GM23338 (cell line): ENCODE data around the gene ARHGAP10. TPM values are rescaled to one million over a fixed set of nuclear protein-coding genes. Genes with fewer than 3 reads are reported as not detected.
A peak's percentile ranks its signal among the peaks of the same experiment; 100 is the strongest.

Experiments
- ATAC-seq: fragments of 200-7000 bp; cut with Tn5 transposase; 3 replicates; pipeline ENCODE4 v1.9.1; 2020
- DNase-seq: peaks from one replicate; pipeline ENCODE4 v3.0.0-alpha.2; 2015; ENCODE audit warnings: low spot score
- H2AFZ ChIP-seq: fragments of 200-600 bp; sonication (generic); 2 replicates; pipeline ENCODE4 v1.8.0; 2016; ENCODE audit warnings: antibody characterized with exemption, mild to moderate bottlenecking, moderate library complexity
- H3F3A ChIP-seq: fragments of 200-600 bp; sonication (generic); replicated peaks from 2 replicates; pipeline ENCODE4 v1.8.0; 2017; ENCODE audit warnings: antibody characterized with exemption, mixed run types, low read depth
- H3K27ac ChIP-seq: fragments of 200-600 bp; sonication (generic); 2 replicates; pipeline ENCODE4 v1.6.1; 2016; ENCODE audit warnings: low read depth
- H3K27me3 ChIP-seq: fragments of 200-600 bp; sonication (generic); 2 replicates; pipeline ENCODE4 v1.8.0; 2016; ENCODE audit warnings: mild to moderate bottlenecking, mixed run types, moderate library complexity; ENCODE audit not compliant: insufficient read depth
- H3K36me3 ChIP-seq: fragments of 200-600 bp; sonication (generic); 2 replicates; pipeline ENCODE4 v1.8.0; 2016; ENCODE audit warnings: mild to moderate bottlenecking; ENCODE audit not compliant: insufficient read depth
- H3K4me1 ChIP-seq: fragments of 200-600 bp; sonication (generic); 2 replicates; pipeline ENCODE4 v1.8.0; 2016; ENCODE audit warnings: mild to moderate bottlenecking, moderate library complexity; ENCODE audit not compliant: insufficient read depth
- H3K4me2 ChIP-seq: fragments of 200-600 bp; sonication (generic); 2 replicates; pipeline ENCODE4 v1.7.1; 2017; ENCODE audit warnings: mixed run types
- H3K4me3 ChIP-seq: fragments of 200-600 bp; sonication (generic); 2 replicates; pipeline ENCODE4 v1.6.1; 2016; ENCODE audit warnings: mixed run types
- H3K79me2 ChIP-seq: fragments of 200-600 bp; sonication (generic); replicated peaks from 2 replicates; pipeline ENCODE4 v1.8.0; 2017; ENCODE audit warnings: mild to moderate bottlenecking; ENCODE audit not compliant: insufficient read depth
- H3K9me2 ChIP-seq: fragments of 200-600 bp; sonication (generic); 2 replicates; pipeline ENCODE4 v1.8.0; 2017; ENCODE audit not compliant: insufficient read depth
- H4K20me1 ChIP-seq: fragments of 200-600 bp; sonication (generic); replicated peaks from 2 replicates; pipeline ENCODE4 v1.8.0; 2017; ENCODE audit warnings: mild to moderate bottlenecking; ENCODE audit not compliant: insufficient read depth
- H3K27ac Mint-ChIP-seq: 2 replicates; pipeline ENCODE4 v1.8.0; 2020; ENCODE audit warnings: inconsistent platforms, mild to moderate bottlenecking, moderate library complexity, mixed read lengths
- H3K27me3 Mint-ChIP-seq: 3 replicates; pipeline ENCODE4 v1.8.0; 2022; ENCODE audit warnings: low read depth, mild to moderate bottlenecking, moderate library complexity, mixed read lengths, inconsistent platforms; ENCODE audit not compliant: insufficient read depth, poor library complexity
- H3K36me3 Mint-ChIP-seq: 3 replicates; pipeline ENCODE4 v1.8.0; 2021; ENCODE audit warnings: low read depth, mild to moderate bottlenecking, inconsistent platforms, moderate library complexity, mixed read lengths
- H3K4me1 Mint-ChIP-seq: 3 replicates; pipeline ENCODE4 v1.8.0; 2020; ENCODE audit warnings: mild to moderate bottlenecking, inconsistent platforms, mixed read lengths
- H3K4me3 Mint-ChIP-seq: 3 replicates; pipeline ENCODE4 v1.8.0; 2021; ENCODE audit warnings: moderate library complexity, mild to moderate bottlenecking, inconsistent platforms, mixed read lengths
- H3K9me3 Mint-ChIP-seq: 3 replicates; pipeline ENCODE4 v1.8.0; 2020; ENCODE audit warnings: moderate library complexity, mild to moderate bottlenecking, inconsistent platforms, mixed read lengths
- EZH2phosphoT487 ChIP-seq: fragments of 200-600 bp; sonication (generic); IDR thresholded peaks from one replicate; pipeline ENCODE4 v1.8.1; 2018; ENCODE audit warnings: antibody characterized with exemption; ENCODE audit not compliant: unreplicated experiment
- JUNB ChIP-seq: IDR thresholded peaks from one replicate; pipeline ENCODE4 v1.6.1; 2016; ENCODE audit warnings: antibody characterized with exemption; ENCODE audit not compliant: unreplicated experiment
- NANOG ChIP-seq: IDR thresholded peaks from 2 replicates; pipeline ENCODE4 v1.6.1; 2016; ENCODE audit warnings: antibody characterized with exemption, borderline replicate concordance
- STAT1 ChIP-seq: IDR thresholded peaks from one replicate; pipeline ENCODE4 v1.6.1; 2016; ENCODE audit warnings: antibody characterized with exemption; ENCODE audit not compliant: unreplicated experiment
- ZNF114 ChIP-seq: fragments of 250-450 bp; sonication (Bioruptor Pico); IDR thresholded peaks from 2 replicates; pipeline ENCODE4 v1.5.0; 2020; ENCODE audit warnings: mild to moderate bottlenecking, moderate library complexity
- ZNF331 ChIP-seq: fragments of 250-450 bp; sonication (Bioruptor Pico); IDR thresholded peaks from 2 replicates; pipeline ENCODE4 v1.5.0; 2020; ENCODE audit warnings: low read depth, mild to moderate bottlenecking, moderate library complexity
- ZNF462 ChIP-seq: fragments of 250-450 bp; sonication (Bioruptor Pico); IDR thresholded peaks from 2 replicates; pipeline ENCODE4 v1.5.0; 2020; ENCODE audit warnings: mild to moderate bottlenecking, moderate library complexity
- polyA plus RNA-seq: library from polyadenylated mRNA; unstranded; fragments of >200 nt; fragmentation: Nextera tagmentation; extraction: Ambion mirVana; gene quantifications from 2 replicates; pipeline ENCODE4 v1.2.1, GENCODE V29; 2016
- total RNA-seq: library from RNA; depleted of rRNA; stranded (reverse); fragments of >200 nt; shearing (Covaris generic); gene quantifications from 2 replicates; pipeline ENCODE4 v1.2.3, GENCODE V29; 2014
- TF ChIP-seq, protein P1 (sequence below), 2 experiments: fragments of 200-600 bp in 1 of 2; sonication (generic) in 1 of 2; conservative IDR thresholded peaks; 2 replicates each; pipeline versions ENCODE4 v1.5.1 to v1.6.1; 2016 to 2017; ENCODE audit warnings: antibody characterized with exemption in 2 of 2, low read depth in 2 of 2, mild to moderate bottlenecking in 2 of 2, moderate library complexity in 1 of 2

Gene ARHGAP10
- total and polyA plus RNA-seq, 2 experiments from 2014 or later: 5.1 to 6.3 TPM

- no peak for TF ChIP-seq JUNB
- TF ChIP-seq, protein P1, sequence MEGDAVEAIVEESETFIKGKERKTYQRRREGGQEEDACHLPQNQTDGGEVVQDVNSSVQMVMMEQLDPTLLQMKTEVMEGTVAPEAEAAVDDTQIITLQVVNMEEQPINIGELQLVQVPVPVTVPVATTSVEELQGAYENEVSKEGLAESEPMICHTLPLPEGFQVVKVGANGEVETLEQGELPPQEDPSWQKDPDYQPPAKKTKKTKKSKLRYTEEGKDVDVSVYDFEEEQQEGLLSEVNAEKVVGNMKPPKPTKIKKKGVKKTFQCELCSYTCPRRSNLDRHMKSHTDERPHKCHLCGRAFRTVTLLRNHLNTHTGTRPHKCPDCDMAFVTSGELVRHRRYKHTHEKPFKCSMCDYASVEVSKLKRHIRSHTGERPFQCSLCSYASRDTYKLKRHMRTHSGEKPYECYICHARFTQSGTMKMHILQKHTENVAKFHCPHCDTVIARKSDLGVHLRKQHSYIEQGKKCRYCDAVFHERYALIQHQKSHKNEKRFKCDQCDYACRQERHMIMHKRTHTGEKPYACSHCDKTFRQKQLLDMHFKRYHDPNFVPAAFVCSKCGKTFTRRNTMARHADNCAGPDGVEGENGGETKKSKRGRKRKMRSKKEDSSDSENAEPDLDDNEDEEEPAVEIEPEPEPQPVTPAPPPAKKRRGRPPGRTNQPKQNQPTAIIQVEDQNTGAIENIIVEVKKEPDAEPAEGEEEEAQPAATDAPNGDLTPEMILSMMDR (conservative IDR thresholded peaks at IDR 0.05; ENCODE audit: low read depth in 2 of 2): no peak
- no peak for TF ChIP-seq EZH2phosphoT487
- no peak for TF ChIP-seq ZNF114 (CRISPR knock-in tag)
- no peak for TF ChIP-seq NANOG
- TF ChIP-seq STAT1: no peak
Observed at GRCh38 chr4:147727476-147728028, 4.3 kb upstream of the ARHGAP10 start (continued).

GRCh38 chr4:147730333-147730732 is 1.6 kb upstream of the ARHGAP10 start:
- H4K20me1 ChIP-seq: no peaks in the 10 kb centered on the region
- H3K27ac ChIP-seq: no peak overlapping the region
- peak overlapping the region; percentile 97 for H3K4me2 ChIP-seq
- no peak overlapping the region for H2AFZ ChIP-seq
- TF ChIP-seq ZNF331 (CRISPR knock-in tag): no peak
- TF ChIP-seq, protein P1 (conservative IDR thresholded peaks at IDR 0.05; ENCODE audit: low read depth in 2 of 2): peak in 1 of 2 experiments; percentile 30; a peak in 1 of 4 replicates
- no peak overlapping the region for H3K27ac Mint-ChIP-seq
- peaks cover 72% of the 10 kb centered on the region for H3K27me3 ChIP-seq
- no peaks in the 10 kb centered on the region for H3K36me3 ChIP-seq
- ATAC-seq (no peak), DNase-seq (peak; percentile 44)
- no peaks in the 10 kb centered on the region for H3K36me3 Mint-ChIP-seq
- peaks cover 29% of the 10 kb centered on the region for H3K27me3 Mint-ChIP-seq
- peaks cover 3% of the 10 kb centered on the region; the same call in 1 of the 2 replicates for H3F3A ChIP-seq
- H3K4me3 Mint-ChIP-seq: peak overlapping the region; percentile 47; the same call in 2 of the 3 replicates
- peaks cover 25% of the 10 kb centered on the region for H3K4me1 Mint-ChIP-seq
- H3K9me2 ChIP-seq: no peaks in the 10 kb centered on the region
- peak overlapping the region; percentile 85 for H3K4me3 ChIP-seq
- peaks cover 17% of the 10 kb centered on the region for H3K4me1 ChIP-seq
- no peaks in the 10 kb centered on the region for H3K9me3 Mint-ChIP-seq
- no peaks in the 10 kb centered on the region for H3K79me2 ChIP-seq

- H4K20me1 ChIP-seq: no peaks in the 10 kb centered on the region
- peak overlapping the region; percentile 85 for H3K4me3 ChIP-seq
- H2AFZ ChIP-seq: peak overlapping the region; percentile 80
- peaks cover 83% of the 10 kb centered on the region for H3K27me3 ChIP-seq
- H3K36me3 ChIP-seq: no peaks in the 10 kb centered on the region
- no peak overlapping the region for H3K27ac ChIP-seq
- H3K4me2 ChIP-seq: peak overlapping the region; percentile 97
- Mint-ChIP-seq H3K36me3 (no peaks in the 10 kb centered on the region), H3K4me3 (peak overlapping the region; percentile 72), H3K9me3 (no peaks in the 10 kb centered on the region), H3K27me3 (peaks cover 31% of the 10 kb centered on the region), H3K27ac (no peak overlapping the region), H3K4me1 (peaks cover 38% of the 10 kb centered on the region)
- no peaks in the 10 kb centered on the region for H3K9me2 ChIP-seq
- H3F3A ChIP-seq: peaks cover 3% of the 10 kb centered on the region; the same call in 1 of the 2 replicates
- H3K79me2 ChIP-seq: no peaks in the 10 kb centered on the region
- DNase-seq: peak; percentile 85
- H3K4me1 ChIP-seq: peaks cover 26% of the 10 kb centered on the region
- ATAC-seq: peak; percentile 78
- peak; percentile 60; the same call in 1 of the 2 replicates for TF ChIP-seq ZNF462 (CRISPR knock-in tag)
Observed at GRCh38 chr4:147732518-147733235, 789 bp downstream of the ARHGAP10 start.
